KMS-11 (cell line): ENCODE measurements around the gene PDE1A.

Source experiments
- H2AFZ ChIP-seq: fragments of 200-600 bp; sonication (generic); 2 replicates; pipeline ENCODE4 v1.6.1; 2016; ENCODE audit warnings: antibody characterized with exemption, mixed run types, low read depth
- H3K27ac ChIP-seq: fragments of 200-600 bp; sonication (generic); 2 replicates; pipeline ENCODE4 v1.6.1; 2016; ENCODE audit warnings: mild to moderate bottlenecking, mixed run types
- H3K27me3 ChIP-seq: fragments of 200-600 bp; sonication (generic); 2 replicates; pipeline ENCODE4 v1.6.1; 2017; ENCODE audit warnings: mild to moderate bottlenecking, low read depth, mixed run types, moderate library complexity; ENCODE audit not compliant: insufficient read depth
- H3K36me3 ChIP-seq: fragments of 200-600 bp; sonication (generic); 2 replicates; pipeline ENCODE4 v1.6.1; 2017; ENCODE audit warnings: mild to moderate bottlenecking, mixed run types; ENCODE audit not compliant: insufficient read depth
- H3K4me1 ChIP-seq: fragments of 200-600 bp; sonication (generic); 2 replicates; pipeline ENCODE4 v1.6.1; 2016; ENCODE audit warnings: mild to moderate bottlenecking, low read depth, mixed run types; ENCODE audit not compliant: poor library complexity, severe bottlenecking
- H3K4me2 ChIP-seq: fragments of 200-600 bp; sonication (generic); 2 replicates; pipeline ENCODE4 v1.7.0; 2016; ENCODE audit warnings: mild to moderate bottlenecking, mixed run types
- H3K4me3 ChIP-seq: fragments of 200-600 bp; sonication (generic); IDR thresholded peaks from 2 replicates; pipeline ENCODE4 v1.6.1; 2017; ENCODE audit warnings: low read depth, low read length, mixed read lengths; ENCODE audit not compliant: insufficient read depth
- H3K79me2 ChIP-seq: fragments of 200-600 bp; sonication (generic); 2 replicates; pipeline ENCODE4 v1.6.1; 2016; ENCODE audit warnings: low read depth, mixed run types; ENCODE audit not compliant: insufficient read depth
- H3K9ac ChIP-seq: fragments of 200-600 bp; sonication (generic); 2 replicates; pipeline ENCODE4 v1.6.1; 2016; ENCODE audit warnings: mild to moderate bottlenecking, mixed run types
- H4K20me1 ChIP-seq: fragments of 200-600 bp; sonication (generic); 2 replicates; pipeline ENCODE4 v1.6.1; 2016; ENCODE audit warnings: mild to moderate bottlenecking, mixed run types; ENCODE audit not compliant: insufficient read depth
- TF ChIP-seq, protein P1 (sequence below): fragments of 200-600 bp; sonication (generic); conservative IDR thresholded peaks from 2 replicates; pipeline ENCODE4 v1.6.1; 2017; ENCODE audit warnings: low read depth, mild to moderate bottlenecking, antibody characterized with exemption, low read length, moderate library complexity, mixed read lengths

PDE1A gene

DNA sequence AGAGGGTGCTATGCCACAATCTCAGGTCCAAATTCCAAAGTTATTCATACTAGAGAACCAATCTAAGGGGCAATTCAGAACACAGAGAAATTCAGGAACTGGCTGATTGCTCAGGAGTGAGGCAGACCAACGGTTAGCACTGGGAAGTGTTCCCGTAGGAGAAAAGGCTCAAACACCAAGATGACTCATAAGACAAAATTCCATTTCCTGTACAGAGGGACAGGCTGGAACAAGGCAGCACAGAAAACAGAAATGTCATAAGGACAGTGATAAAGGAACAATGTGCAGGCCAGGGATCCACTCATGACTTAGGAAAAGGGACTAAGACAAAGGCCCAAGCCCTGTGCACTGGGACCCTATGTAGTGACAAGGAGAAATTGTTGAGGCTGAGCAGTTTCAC lies 54.2 kb downstream of the PDE1A start:
- no peak overlapping the region for H3K4me3 ChIP-seq
- no peaks in the 10 kb centered on the region for H3K27me3 ChIP-seq
- no peak overlapping the region for H3K27ac ChIP-seq
- no peak overlapping the region for H3K9ac ChIP-seq
- no peaks in the 10 kb centered on the region for H3K4me1 ChIP-seq
- H3K36me3 ChIP-seq: no peaks in the 10 kb centered on the region
- TF ChIP-seq, protein P1, sequence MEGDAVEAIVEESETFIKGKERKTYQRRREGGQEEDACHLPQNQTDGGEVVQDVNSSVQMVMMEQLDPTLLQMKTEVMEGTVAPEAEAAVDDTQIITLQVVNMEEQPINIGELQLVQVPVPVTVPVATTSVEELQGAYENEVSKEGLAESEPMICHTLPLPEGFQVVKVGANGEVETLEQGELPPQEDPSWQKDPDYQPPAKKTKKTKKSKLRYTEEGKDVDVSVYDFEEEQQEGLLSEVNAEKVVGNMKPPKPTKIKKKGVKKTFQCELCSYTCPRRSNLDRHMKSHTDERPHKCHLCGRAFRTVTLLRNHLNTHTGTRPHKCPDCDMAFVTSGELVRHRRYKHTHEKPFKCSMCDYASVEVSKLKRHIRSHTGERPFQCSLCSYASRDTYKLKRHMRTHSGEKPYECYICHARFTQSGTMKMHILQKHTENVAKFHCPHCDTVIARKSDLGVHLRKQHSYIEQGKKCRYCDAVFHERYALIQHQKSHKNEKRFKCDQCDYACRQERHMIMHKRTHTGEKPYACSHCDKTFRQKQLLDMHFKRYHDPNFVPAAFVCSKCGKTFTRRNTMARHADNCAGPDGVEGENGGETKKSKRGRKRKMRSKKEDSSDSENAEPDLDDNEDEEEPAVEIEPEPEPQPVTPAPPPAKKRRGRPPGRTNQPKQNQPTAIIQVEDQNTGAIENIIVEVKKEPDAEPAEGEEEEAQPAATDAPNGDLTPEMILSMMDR: no peak
- no peaks in the 10 kb centered on the region for H4K20me1 ChIP-seq
- no peak overlapping the region for H2AFZ ChIP-seq
- no peaks in the 10 kb centered on the region for H3K79me2 ChIP-seq
- no peak overlapping the region for H3K4me2 ChIP-seq

DNA sequence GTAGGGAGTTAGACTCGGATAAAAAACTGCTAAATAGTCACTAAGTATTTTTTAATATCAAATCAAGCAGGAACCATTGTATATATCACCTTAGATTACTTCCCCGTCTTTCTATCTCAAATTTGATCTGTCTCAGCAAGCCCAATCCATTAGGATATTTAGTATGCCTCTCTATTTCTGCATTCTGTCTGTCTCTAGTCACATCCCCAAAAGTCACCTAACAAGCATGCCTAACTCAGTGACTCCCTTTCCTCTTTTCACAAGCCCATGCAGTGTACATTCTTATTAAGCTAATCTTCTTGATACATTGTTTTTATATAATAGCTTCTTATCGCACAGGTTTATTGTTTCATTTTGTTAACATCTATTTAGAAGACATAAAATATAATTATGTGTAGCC lies 57.8 kb downstream of the PDE1A start:
- no peaks in the 10 kb centered on the region for H3K27me3 ChIP-seq
- no peak overlapping the region for H3K9ac ChIP-seq
- no peak overlapping the region for H3K27ac ChIP-seq
- H3K4me2 ChIP-seq: no peak overlapping the region
- no peak overlapping the region for H2AFZ ChIP-seq
- TF ChIP-seq, protein P1: no peak
- no peak overlapping the region for H3K4me3 ChIP-seq
- no peaks in the 10 kb centered on the region for H3K36me3 ChIP-seq
- H3K4me1 ChIP-seq: no peaks in the 10 kb centered on the region
- no peaks in the 10 kb centered on the region for H4K20me1 ChIP-seq
- no peaks in the 10 kb centered on the region for H3K79me2 ChIP-seq

DNA sequence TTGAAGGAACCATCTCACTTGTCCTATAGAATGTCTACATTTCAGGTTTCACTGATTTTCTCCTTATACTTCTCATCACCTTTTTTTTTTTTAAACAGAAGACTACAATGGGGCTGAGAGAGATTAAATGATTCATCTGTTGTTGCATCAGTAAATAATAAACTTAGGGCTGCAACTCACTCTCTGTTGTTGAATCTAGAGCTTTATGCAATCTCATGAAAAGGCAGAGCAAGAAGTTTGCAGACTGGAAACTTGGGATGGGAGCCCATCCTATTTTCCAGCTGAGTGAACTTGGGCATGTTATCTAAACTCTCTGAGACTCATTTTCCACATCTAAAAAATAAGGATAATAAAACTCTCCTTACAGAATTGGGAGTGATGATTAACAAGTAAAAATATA lies 58.4 kb downstream of the PDE1A start:
- H4K20me1 ChIP-seq: no peaks in the 10 kb centered on the region
- H3K4me3 ChIP-seq: no peak overlapping the region
- H3K4me1 ChIP-seq: no peaks in the 10 kb centered on the region
- no peaks in the 10 kb centered on the region for H3K79me2 ChIP-seq
- TF ChIP-seq, protein P1: no peak
- no peaks in the 10 kb centered on the region for H3K36me3 ChIP-seq
- H2AFZ ChIP-seq: no peak overlapping the region
- no peak overlapping the region for H3K27ac ChIP-seq
- no peak overlapping the region for H3K9ac ChIP-seq
- no peak overlapping the region for H3K4me2 ChIP-seq
- H3K27me3 ChIP-seq: no peaks in the 10 kb centered on the region

DNA sequence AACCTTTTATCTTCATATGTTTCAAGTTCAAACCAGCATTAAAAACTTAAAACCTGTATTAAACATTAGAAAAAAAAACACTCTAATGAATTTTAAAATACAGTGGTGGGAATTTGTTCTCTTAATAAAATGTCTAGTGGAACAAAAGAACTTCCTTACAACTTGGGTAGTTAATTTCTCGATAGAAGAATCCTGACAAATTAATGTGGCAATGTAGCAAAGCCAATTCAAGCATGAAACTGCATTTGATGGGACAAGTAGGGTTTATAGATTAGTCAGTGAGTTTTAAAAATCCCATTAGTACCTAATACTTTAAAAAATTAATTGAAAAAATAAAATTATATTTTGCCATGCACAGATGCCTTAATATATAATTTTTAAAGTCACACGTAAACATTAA lies 59.4 kb downstream of the PDE1A start:
- Histone ChIP-seq H3K27ac (no peak overlapping the region), H3K27me3 (no peaks in the 10 kb centered on the region), H2AFZ (no peak overlapping the region), H4K20me1 (no peaks in the 10 kb centered on the region), H3K79me2 (no peaks in the 10 kb centered on the region), H3K4me3 (no peak overlapping the region), H3K4me2 (no peak overlapping the region), H3K4me1 (no peaks in the 10 kb centered on the region), H3K9ac (no peak overlapping the region), H3K36me3 (no peaks in the 10 kb centered on the region)
- TF ChIP-seq, protein P1: no peak

DNA sequence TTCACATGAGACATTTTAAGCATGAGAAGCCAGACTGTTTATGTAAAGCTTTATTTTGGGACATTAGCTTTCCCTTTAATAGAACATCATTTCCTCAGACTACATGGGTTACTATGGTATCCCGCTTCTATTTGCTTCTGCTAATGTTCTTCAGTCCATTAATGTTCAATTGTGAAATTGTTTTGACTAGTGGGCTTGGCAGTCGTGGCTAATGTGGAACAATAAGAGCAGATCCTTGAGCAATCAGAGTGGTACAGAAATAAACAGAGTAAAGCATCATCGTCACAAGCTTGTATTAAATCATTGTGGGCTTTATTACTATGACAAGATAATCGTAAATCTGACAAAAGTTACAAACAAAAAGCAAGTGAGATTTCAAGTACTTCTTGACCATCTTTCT lies 60.2 kb downstream of the PDE1A start:
- H2AFZ ChIP-seq: no peak overlapping the region
- no peak overlapping the region for H3K9ac ChIP-seq
- no peaks in the 10 kb centered on the region for H3K36me3 ChIP-seq
- no peak overlapping the region for H3K4me3 ChIP-seq
- no peak overlapping the region for H3K4me2 ChIP-seq
- no peak overlapping the region for H3K27ac ChIP-seq
- H4K20me1 ChIP-seq: no peaks in the 10 kb centered on the region
- H3K4me1 ChIP-seq: no peaks in the 10 kb centered on the region
- TF ChIP-seq, protein P1: no peak
- H3K79me2 ChIP-seq: no peaks in the 10 kb centered on the region
- no peaks in the 10 kb centered on the region for H3K27me3 ChIP-seq
